ENCODE results near the gene PSMD8. TPM values are rescaled to one million over a fixed set of nuclear protein-coding genes. Genes with fewer than 3 reads are reported as not detected.

PSMD8 gene
- total RNA-seq (ENCODE audit: low replicate concordance) = 55.4 and 223 TPM in 2 replicates

DNA sequence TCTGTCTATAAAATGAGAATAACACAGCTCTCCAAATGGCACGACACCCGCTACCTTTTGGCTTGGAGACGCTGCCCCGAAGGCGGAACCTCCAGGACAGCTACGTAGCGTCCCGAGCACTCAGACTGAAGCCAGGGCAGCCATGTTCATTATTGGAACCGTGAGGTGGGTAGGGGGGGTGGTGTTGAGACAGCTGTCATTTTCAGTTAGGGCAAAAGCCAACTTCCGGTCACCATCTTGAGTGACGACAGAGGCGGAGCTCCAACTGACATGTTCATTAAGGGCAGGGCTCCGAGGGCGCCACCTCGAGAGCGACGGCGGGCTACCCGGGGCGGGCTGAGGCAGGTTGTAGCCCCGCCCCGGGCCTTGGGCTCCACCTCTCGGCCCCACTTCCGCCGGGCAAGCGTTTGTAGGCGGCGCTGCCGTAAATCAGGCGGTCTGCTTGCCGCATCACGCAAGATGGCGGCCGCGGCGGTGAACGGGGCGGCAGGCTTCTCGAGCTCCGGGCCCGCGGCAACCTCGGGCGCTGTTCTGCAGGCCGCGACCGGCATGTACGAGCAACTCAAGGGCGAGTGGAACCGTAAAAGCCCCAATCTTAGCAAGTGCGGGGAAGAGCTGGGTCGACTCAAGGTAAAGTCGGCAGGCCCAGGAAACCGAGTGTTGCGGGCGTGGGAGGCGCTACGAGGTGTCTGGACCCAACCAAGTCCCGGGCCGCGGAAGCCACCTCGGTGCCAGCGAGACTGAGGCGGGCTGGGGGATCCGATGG is at the start of gene PSMD8:
Gene PSMD8 (plus strand): TSS at position 240 of the 766 bp plus-strand sequence. CDS start 31 bp downstream, at position 271.
- peak; percentile 95 for DNase-seq (ENCODE audit: low read depth)
- TF ChIP-seq, protein P1, sequence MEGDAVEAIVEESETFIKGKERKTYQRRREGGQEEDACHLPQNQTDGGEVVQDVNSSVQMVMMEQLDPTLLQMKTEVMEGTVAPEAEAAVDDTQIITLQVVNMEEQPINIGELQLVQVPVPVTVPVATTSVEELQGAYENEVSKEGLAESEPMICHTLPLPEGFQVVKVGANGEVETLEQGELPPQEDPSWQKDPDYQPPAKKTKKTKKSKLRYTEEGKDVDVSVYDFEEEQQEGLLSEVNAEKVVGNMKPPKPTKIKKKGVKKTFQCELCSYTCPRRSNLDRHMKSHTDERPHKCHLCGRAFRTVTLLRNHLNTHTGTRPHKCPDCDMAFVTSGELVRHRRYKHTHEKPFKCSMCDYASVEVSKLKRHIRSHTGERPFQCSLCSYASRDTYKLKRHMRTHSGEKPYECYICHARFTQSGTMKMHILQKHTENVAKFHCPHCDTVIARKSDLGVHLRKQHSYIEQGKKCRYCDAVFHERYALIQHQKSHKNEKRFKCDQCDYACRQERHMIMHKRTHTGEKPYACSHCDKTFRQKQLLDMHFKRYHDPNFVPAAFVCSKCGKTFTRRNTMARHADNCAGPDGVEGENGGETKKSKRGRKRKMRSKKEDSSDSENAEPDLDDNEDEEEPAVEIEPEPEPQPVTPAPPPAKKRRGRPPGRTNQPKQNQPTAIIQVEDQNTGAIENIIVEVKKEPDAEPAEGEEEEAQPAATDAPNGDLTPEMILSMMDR (IDR thresholded peaks at IDR 0.05; ENCODE audit: insufficient read depth, low read length) = peak; percentile 13

GRCh38 chr19:38326591-38326990 is 47.8 kb upstream of the PSMD8 start:
- TF ChIP-seq, protein P1 (IDR thresholded peaks at IDR 0.05; ENCODE audit: insufficient read depth, low read length) = no peak
- H3K4me3 ChIP-seq (ENCODE audit: low read depth, low read length) = no peak overlapping the region

More for the DNA sequence above, at the start of gene PSMD8:
- peak within 1 kb of the TSS; percentile 91 for H3K4me3 ChIP-seq (ENCODE audit: low read depth, low read length)

DNA sequence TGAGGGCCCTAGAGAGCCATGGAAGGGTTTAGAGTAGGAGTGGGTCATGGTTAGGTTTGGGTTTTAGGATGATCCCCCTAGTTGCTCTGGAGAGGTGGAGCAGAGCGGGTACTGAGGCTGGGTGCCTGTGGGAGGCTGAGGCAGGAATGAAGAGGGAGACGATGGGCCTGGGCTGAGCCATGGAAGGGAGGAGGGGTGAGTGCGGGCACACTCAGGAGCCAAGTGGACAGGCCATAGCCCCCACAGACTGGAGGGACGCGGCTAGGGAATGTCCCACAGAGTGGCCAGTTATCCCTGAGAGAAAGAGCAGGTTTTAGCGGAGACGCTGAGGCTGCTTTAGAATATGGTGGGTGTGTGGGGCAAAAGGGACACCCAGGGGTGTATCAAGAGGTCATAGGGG is 44.7 kb upstream of the PSMD8 start:
- no peak for DNase-seq (ENCODE audit: low read depth)
- H3K4me3 ChIP-seq (ENCODE audit: low read depth, low read length) = no peak overlapping the region
- TF ChIP-seq, protein P1 (IDR thresholded peaks at IDR 0.05; ENCODE audit: insufficient read depth, low read length) = no peak

More at GRCh38 chr19:38326591-38326990, 47.8 kb upstream of the PSMD8 start:
- DNase-seq (ENCODE audit: low read depth) = no peak

GRCh38 chr19:38331728-38332127 is 42.6 kb upstream of the PSMD8 start:
- H3K4me3 ChIP-seq (ENCODE audit: low read depth, low read length) = no peak overlapping the region
- TF ChIP-seq, protein P1 (IDR thresholded peaks at IDR 0.05; ENCODE audit: insufficient read depth, low read length) = no peak

DNA sequence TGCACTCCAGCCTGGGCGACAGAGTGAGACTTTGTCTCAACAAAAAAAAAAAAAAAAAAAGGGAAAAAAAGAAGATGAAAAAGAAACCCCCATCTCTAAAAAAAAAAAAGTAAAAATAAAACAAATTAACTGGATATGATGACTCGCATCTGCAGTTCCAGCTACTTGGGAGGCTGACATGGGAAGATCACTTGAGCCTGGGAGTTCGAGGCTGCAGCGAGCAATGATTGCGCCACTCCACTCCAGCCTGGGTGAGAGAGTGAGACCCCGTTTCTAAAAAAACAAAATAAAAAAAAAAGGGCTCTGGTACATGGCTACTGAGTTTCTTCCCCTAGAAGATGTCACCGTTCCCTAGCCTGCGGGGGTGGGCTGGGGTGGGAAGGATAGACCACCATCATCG is 41.1 kb upstream of the PSMD8 start:
- no peak overlapping the region for H3K4me3 ChIP-seq (ENCODE audit: low read depth, low read length)
- TF ChIP-seq, protein P1 (IDR thresholded peaks at IDR 0.05; ENCODE audit: insufficient read depth, low read length) = no peak
- no peak for DNase-seq (ENCODE audit: low read depth)

More at GRCh38 chr19:38331728-38332127, 42.6 kb upstream of the PSMD8 start:
- DNase-seq (ENCODE audit: low read depth) = no peak

GRCh38 chr19:38335949-38336637 is 38.3 kb upstream of the PSMD8 start:
- DNase-seq (ENCODE audit: low read depth) = peak; percentile 92
- TF ChIP-seq, protein P1 (IDR thresholded peaks at IDR 0.05; ENCODE audit: insufficient read depth, low read length) = no peak
- peak overlapping the region; percentile 94 for H3K4me3 ChIP-seq (ENCODE audit: low read depth, low read length)

All from fibroblast of the aortic adventitia (primary cell).